Skeletal muscle tissue (tissue), 4 donors: ENCODE data around the gene KNDC1. TPM values are rescaled to one million over a fixed set of nuclear protein-coding genes. Genes with fewer than 3 reads are reported as not detected.
A peak's percentile ranks its signal among the peaks of the same experiment; 100 is the strongest.
"Not testable (repeated sequence)": the region's sequence is repeated elsewhere in the genome, so short reads cannot be mapped to it uniquely, and the experiment has no call there.

Source experiments
- H3K27ac ChIP-seq: one replicate; pipeline ENCODE4 v1.7.0; 2013; ENCODE audit warnings: mild to moderate bottlenecking, low read depth, low read length, inconsistent platforms
- H3K27me3 ChIP-seq, 3 donors: one replicate each; pipeline ENCODE4 v1.7.0; 2013; ENCODE audit warnings: low read length in 3 of 3; ENCODE audit not compliant: control insufficient read depth in 3 of 3, insufficient read depth in 3 of 3
- H3K36me3 ChIP-seq, 3 donors: one replicate each; pipeline ENCODE4 v1.7.0; 2013; ENCODE audit warnings: low read length in 3 of 3; ENCODE audit not compliant: control insufficient read depth in 3 of 3, insufficient read depth in 3 of 3
- H3K4me1 ChIP-seq, 3 donors: one replicate each; pipeline ENCODE4 v1.7.0; 2013; ENCODE audit warnings: low read length in 3 of 3, mild to moderate bottlenecking in 3 of 3; ENCODE audit not compliant: control insufficient read depth in 3 of 3, insufficient read depth in 3 of 3
- H3K4me3 ChIP-seq, 3 donors: one replicate each; pipeline ENCODE4 v1.7.0; 2013; ENCODE audit warnings: low read length in 3 of 3
- H3K9ac ChIP-seq, 3 donors: one replicate each; pipeline ENCODE4 v1.7.0; 2013; ENCODE audit warnings: low read length in 3 of 3, mild to moderate bottlenecking in 3 of 3, moderate library complexity in 2 of 3, low read depth in 1 of 3
- H3K9me3 ChIP-seq, 3 donors: one replicate each; pipeline ENCODE4 v1.7.0; 2013; ENCODE audit warnings: low read length in 3 of 3; ENCODE audit not compliant: control insufficient read depth in 3 of 3
- total RNA-seq: library from RNA; depleted of rRNA; stranded (reverse); fragments of >200 nt; gene quantifications from one replicate; pipeline ENCODE4 v1.2.3, GENCODE V29; 2014
- donor health status: Osteomylitis.

KNDC1 gene, protein sequence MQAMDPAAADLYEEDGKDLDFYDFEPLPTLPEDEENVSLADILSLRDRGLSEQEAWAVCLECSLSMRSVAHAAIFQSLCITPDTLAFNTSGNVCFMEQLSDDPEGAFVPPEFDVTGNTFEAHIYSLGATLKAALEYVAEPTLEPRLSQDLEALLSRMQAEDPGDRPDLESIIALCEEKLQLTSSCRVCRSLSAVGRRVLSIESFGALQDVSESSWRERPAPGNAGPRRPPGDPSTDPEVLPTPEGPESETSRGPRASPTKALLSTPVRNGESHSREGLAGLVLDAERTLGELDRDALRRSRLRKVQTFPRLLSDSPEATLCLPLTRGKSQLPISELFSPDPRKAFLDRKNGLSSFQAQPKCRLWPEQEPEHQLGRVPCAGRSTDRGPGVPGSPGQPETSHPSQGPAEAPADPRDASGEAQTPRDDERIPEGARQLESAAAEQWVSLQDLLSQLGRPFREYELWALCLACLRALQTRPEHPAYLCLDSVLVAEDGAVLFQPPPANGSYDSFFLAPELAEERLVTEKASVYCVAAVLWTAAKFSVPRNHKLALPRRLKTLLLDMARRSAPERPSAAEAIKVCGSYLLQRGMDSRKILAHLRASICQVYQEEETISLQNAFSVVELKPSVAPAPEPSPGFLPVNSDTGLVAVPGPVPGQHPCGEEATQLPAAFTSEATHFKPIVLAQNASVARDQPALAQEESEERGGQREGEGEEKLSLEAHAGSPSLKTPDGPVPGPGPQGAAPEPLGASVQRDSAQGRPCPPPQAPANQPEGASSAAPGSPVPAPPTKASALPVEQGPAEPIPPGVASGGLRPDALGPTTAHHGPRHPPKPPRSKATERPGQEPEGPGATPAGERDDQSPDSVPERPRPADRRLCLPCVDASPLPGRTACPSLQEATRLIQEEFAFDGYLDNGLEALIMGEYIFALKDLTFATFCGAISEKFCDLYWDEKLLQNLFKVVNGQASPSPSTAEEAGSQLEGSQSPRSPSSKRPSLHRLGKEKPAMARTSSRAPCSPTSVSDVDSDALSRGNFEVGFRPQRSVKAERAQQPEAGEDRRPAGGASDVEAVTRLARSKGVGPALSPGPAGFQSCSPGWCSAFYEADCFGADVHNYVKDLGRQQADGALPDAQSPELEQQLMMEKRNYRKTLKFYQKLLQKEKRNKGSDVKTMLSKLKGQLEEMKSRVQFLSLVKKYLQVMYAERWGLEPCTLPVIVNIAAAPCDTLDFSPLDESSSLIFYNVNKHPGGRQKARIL (N-terminal part only)
- total RNA-seq, result 0.52 TPM

- H3K9ac ChIP-seq, result no peak within 1 kb of the TSS
- H3K4me1 ChIP-seq, result peaks cover 8 to 24% (median 15%) of the 10 kb centered on the region in 3 donors
- H3K27ac ChIP-seq, result no peak within 1 kb of the TSS
- H3K9me3 ChIP-seq, result no peaks in the 10 kb centered on the region
- H3K4me3 ChIP-seq, result peak within 1 kb of the TSS in 2 of 3 donors; percentile 6 to 7
- peaks cover 58 to 74% (median 62%) of the 10 kb centered on the region in 3 donors for H3K27me3 ChIP-seq
- no peaks in the 10 kb centered on the region for H3K36me3 ChIP-seq
Measured at GRCh38 chr10:133159950-133160825, at the start of gene KNDC1. KNDC1 (plus strand) TSS chr10:133160219; CDS start chr10:133160468, 249 bp downstream.

- Histone ChIP-seq H3K4me1 (peaks cover 10 to 25% (median 20%) of the 10 kb centered on the region in 3 donors), H3K27ac (peak overlapping the region; percentile 85), H3K27me3 (no peaks in the 10 kb centered on the region), H3K9ac (peak overlapping the region; percentile 50 to 75 (median 65)), H3K36me3 (no peaks in the 10 kb centered on the region), H3K4me3 (no peak overlapping the region), H3K9me3 (peaks cover 3 to 7% (median 3%) of the 10 kb centered on the region in 3 donors)
Measured at GRCh38 chr10:133110609-133111275, 49.3 kb upstream of the KNDC1 start.

DNA sequence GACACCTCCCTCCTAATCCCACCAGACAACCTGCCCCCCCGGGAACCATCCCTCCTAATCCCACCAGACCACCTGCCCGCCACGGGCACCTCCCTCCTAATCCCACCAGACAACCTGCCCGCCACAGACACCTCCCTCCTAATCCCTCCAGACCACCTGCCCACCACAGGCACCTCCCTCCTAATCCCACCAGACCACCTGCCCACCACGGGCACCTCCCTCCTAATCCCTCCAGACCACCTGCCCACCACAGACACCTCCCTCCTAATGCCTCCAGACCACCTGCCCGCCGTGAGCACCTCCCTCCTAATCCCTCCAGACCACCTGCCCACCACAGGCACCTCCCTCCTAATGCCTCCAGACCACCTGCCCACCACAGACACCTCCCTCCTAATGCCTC, 48.4 kb upstream of the KNDC1 start:
- H3K4me3 ChIP-seq, H3K36me3 ChIP-seq, H3K27me3 ChIP-seq, H3K27ac ChIP-seq, H3K9ac ChIP-seq, H3K9me3 ChIP-seq: not testable (repeated sequence)
- peaks cover 11 to 26% (median 21%) of the 10 kb centered on the region in 3 donors for H3K4me1 ChIP-seq

GRCh38 chr10:133113146-133113830, 46.7 kb upstream of the KNDC1 start:
- Histone ChIP-seq H3K4me3 (no peak overlapping the region), H3K9me3 (peaks cover 0 to 3% (median 0%) of the 10 kb centered on the region in 3 donors), H3K9ac (no peak overlapping the region), H3K27me3 (no peaks in the 10 kb centered on the region), H3K4me1 (peaks cover 22 to 39% (median 35%) of the 10 kb centered on the region in 3 donors), H3K36me3 (no peaks in the 10 kb centered on the region), H3K27ac (no peak overlapping the region)

- Histone ChIP-seq H3K36me3 (no peaks in the 10 kb centered on the region), H3K4me3 (no peak overlapping the region), H3K27ac (no peak overlapping the region), H3K9ac (no peak overlapping the region), H3K9me3 (peaks cover 0 to under 1% (median 0%) of the 10 kb centered on the region in 3 donors), H3K4me1 (peaks cover 22 to 41% (median 36%) of the 10 kb centered on the region in 3 donors), H3K27me3 (no peaks in the 10 kb centered on the region)
Measured at GRCh38 chr10:133113847-133114246, 46.2 kb upstream of the KNDC1 start.

- Histone ChIP-seq H3K27ac (no peak overlapping the region), H3K4me1 (peaks cover 22 to 40% (median 34%) of the 10 kb centered on the region in 3 donors), H3K4me3 (no peak overlapping the region), H3K9ac (no peak overlapping the region), H3K36me3 (no peaks in the 10 kb centered on the region), H3K9me3 (peaks cover 0 to 3% (median 0%) of the 10 kb centered on the region in 3 donors), H3K27me3 (no peaks in the 10 kb centered on the region)
Measured at GRCh38 chr10:133114251-133114650, 45.8 kb upstream of the KNDC1 start.

DNA sequence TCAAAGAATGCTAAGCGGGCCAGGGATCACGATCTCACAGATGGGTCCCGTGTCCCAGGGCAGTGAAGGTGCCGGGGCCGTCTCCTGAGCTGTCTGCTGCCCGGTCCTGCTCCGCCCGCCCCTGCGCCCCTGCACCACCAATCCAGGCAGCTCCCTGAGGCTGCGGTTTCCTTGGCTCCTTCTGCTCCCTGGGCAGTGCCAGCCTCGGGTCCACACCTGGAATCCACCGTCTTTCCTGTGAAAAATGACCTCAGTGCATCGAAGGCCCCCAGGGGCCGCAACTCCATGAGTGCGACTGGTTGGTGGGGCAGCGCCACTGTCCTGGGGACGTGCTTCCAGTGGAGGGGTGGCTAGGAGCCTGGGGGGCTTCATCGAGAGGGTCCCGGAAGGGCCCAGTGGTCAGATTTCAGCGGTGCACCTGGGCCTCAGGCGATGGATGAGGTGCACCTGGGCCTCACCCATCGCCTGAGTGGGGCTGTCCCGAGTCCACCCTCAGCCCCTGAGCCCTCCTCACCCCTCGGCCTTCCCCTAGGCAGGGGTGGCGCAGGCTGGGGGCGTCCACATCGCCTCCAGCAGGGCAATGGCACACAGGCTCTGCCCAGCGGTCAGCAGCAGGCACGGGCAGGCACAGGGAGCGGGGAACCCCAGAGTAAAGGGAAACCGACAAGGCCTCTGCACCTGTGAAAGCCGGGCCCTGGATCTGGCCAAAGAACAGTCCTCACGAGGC, 45.1 kb upstream of the KNDC1 start:
- Histone ChIP-seq H3K9ac (no peak overlapping the region), H3K36me3 (no peaks in the 10 kb centered on the region), H3K27me3 (no peaks in the 10 kb centered on the region), H3K27ac (no peak overlapping the region), H3K4me3 (no peak overlapping the region), H3K9me3 (peaks cover 0 to 3% (median 0%) of the 10 kb centered on the region in 3 donors), H3K4me1 (peaks cover 18 to 34% (median 28%) of the 10 kb centered on the region in 3 donors)

- Histone ChIP-seq H3K9ac (no peak overlapping the region), H3K4me1 (peaks cover 13 to 28% (median 22%) of the 10 kb centered on the region in 3 donors), H3K36me3 (no peaks in the 10 kb centered on the region), H3K4me3 (no peak overlapping the region), H3K27ac (no peak overlapping the region), H3K27me3 (no peaks in the 10 kb centered on the region), H3K9me3 (peaks cover 0 to 3% (median 0%) of the 10 kb centered on the region in 3 donors)
Measured at GRCh38 chr10:133115453-133115842, 44.6 kb upstream of the KNDC1 start.
